Activated CD8-positive, alpha-beta memory T cell treated with anti-CD3 and anti-CD28 coated beads for 4 hours (primary cell): ENCODE data around the gene PDXDC1.
"Not testable (repeated sequence)": the region's sequence is repeated elsewhere in the genome, so short reads cannot be mapped to it uniquely, and the experiment has no call there.

ENCODE experiments used
- DNase-seq, 2 donors: peaks; one replicate each; pipeline ENCODE4 v3.0.0-alpha.2; 2020; ENCODE audit warnings: low read depth in 2 of 2

The PDXDC1 gene

GRCh38 chr16:14974656-14975417 is at the start of gene PDXDC1:
TSS of gene PDXDC1 (plus strand) at chr16:14975026. CDS start at chr16:14975200, 174 bp downstream.
- DNase-seq, result peak; percentile 91 to 98

DNA sequence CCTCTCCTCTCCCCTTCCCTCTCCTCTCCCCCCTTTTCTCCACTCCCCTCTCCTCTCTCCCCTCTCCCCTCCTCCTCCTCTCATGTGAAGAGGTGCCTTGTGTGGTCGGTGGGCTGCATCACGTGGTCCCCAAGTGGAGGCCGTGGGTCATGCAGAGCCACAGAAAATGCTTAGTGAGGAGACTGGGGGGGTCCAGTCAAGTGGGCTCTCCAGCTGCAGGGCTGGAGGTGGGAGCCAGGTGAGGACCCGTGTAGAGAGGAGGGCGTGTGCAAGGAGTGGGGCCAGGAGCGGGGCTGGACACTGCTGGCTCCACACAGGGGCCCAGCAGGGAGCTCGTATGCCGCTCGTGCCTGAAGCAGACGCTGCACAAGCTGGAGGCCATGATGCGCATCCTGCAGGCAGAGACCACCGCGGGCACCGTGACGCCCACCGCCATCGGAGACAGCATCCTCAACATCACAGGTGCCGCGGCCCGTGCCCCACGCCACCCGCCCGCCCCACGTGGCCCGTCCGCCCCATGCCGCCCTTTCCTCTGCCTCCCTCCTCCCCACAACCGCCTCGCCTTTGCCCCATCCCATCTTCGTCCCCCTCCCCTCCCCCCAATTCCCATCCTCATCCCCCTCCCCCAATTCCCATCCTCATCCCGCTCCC is 46.6 kb upstream of the PDXDC1 start:
- not testable (repeated sequence) for DNase-seq

DNA sequence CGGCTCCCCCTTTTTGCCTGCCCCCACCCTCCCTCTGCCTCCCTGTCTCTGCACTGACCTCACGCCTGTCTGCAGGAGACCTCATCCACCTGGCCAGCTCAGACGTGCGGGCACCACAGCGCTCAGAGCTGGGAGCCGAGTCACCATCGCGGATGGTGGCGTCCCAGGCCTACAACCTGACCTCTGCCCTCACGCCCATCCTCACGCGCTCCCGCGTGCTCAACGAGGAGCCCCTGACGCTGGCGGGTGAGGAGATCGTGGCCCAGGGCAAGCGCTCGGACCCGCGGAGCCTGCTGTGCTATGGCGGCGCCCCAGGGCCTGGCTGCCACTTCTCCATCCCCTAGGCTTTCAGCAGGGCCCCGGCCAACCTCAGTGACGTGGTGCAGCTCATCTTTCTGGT is 45.6 kb upstream of the PDXDC1 start:
- DNase-seq, result not testable (repeated sequence)

DNA sequence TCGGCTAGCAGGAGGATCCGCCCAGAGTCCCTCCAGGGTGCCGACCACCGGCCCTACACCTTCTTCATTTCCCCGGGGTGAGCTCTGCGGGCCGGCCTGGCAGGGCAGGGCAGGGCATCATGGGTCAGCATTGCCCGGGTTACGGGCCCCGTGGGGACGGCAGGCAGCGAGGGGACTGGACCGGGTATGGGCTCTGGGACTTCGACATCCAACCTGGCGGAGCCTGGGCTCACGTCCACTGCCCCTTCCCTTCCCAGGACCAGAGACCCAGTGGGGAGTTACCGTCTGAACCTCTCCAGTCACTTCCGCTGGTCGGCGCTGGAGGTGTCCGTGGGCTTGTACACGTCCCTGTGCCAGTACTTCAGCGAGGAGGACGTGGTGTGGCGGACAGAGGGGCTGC is 44.6 kb upstream of the PDXDC1 start:
- DNase-seq, result not testable (repeated sequence)

GRCh38 chr16:14930971-14931370 is 43.9 kb upstream of the PDXDC1 start:
- DNase-seq, result not testable (repeated sequence)

- not testable (repeated sequence) for DNase-seq
Measured at GRCh38 chr16:14932581-14933375, 42.0 kb upstream of the PDXDC1 start.

DNA sequence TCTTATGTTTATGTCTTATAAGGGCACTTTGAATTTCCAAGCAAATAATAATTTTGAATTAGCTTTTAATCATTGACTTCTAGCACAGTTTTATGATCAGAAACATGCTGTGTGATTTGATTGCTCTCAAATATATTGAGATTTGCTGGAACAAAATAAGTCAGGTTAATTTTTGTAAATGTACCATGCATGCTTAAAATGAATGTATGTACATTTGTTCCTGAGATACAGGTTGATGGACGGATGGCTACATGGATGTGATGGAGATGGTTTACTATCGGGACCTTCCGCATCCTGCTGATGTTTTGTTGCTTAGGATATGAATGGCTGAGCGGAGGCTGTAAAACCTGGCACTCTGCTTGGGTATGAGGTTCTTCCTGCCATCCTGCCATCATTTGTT is 37.7 kb upstream of the PDXDC1 start, which contains the start of gene NPIPA1:
Gene NPIPA1, plus strand, starts transcription at position 301 of the 400 bp plus-strand sequence. Its CDS starts 0 bp downstream, at position 301.
- not testable (repeated sequence) for DNase-seq

GRCh38 chr16:14937994-14938393 is 36.8 kb upstream of the PDXDC1 start:
- not testable (repeated sequence) for DNase-seq

GRCh38 chr16:14942686-14943085 is 32.1 kb upstream of the PDXDC1 start:
- DNase-seq, result not testable (repeated sequence)

GRCh38 chr16:14955546-14956231 is 19.1 kb upstream of the PDXDC1 start:
- DNase-seq, result no peak

DNA sequence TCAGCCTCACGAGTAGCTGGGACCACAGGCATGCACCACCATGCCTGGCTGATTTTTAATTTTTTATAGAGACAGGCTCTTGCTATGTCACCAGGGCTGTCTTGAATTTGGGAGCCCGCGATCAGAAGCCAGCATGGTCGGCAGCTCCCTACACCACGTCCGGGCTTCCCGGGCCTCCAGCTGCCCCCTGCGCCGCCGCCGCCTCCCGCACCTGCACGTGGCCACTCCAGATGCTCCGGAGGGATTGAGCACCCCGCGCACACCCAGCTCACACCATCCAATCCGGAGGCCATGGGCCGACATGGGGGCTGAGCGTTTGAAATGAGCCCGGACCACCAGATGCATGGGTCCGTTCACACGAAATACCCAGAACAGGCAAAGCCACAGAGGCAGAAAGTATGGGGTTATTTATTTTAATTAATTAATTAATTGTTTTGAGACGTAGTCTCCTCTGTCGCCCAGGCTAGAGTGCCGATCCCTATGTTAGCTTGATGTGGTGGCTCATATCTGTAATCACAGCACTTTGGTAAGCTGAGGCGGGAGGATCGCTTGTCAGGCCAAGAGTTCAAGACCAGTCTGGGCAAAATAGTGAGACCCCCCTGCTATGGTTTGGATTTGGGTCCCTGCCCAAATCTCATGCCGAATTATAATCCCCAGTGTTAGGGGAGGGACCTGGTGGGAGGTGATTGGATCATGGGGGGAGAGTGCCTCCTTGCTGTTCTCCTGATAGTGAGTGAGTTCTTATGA is 17.1 kb upstream of the PDXDC1 start:
- no peak for DNase-seq

- DNase-seq, result no peak
Measured at GRCh38 chr16:14958323-14958600, 16.6 kb upstream of the PDXDC1 start.

DNA sequence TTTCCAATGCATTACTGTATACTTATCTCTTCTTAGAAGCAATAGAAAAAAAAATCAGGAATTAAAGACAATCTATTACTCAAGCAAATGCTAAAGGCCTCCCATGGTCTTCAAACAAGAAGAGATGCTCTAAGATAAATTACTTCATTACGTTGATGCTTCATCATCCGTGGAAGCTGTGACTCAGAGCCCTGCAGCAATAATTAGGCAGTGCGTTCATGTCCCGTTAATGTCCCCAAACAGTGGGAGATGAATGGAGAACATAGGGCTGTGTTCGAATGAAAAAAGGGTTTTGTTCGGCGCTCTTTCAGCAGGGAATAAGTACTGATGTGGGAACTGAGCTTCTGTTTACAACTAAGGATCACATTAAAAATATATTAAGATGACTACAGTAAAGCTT is 15.9 kb upstream of the PDXDC1 start:
- no peak for DNase-seq

DNA sequence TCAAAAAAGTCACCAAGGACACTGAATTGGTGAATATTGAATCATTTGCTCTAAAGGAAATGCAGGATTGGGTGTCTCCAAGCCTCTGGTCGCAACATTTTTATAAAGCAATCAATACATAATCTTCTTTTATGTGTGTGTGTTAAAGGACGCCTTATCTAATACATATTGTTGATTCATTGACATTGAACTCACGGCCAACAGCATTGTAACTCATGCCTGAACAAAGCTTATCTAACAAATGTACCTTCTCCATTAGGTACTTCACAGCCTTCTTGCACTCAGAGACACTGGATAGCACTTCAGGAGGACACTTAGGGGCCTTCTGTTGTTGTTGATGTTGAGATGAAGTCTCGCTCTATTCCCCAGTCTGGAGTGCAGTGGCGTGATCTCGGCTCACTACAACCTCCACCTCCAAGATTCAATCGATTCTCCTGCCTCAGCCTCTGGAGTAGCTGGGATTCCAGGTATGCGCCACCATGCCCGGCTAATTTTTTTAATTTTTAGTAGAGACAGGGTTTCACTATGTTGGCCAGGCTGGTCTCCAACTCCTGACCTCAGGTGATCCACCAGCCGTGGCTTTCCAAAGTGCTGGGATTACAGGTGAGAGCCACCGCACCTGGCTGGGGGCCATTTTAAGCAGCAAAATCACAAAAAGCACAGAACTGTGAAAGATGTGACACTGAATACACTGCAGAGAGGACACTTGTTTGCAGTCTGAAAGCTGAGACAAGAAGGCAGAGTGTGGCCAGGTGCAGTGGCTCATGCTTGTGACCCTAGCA is 13.2 kb upstream of the PDXDC1 start:
- DNase-seq, result no peak

- DNase-seq, result no peak
Measured at GRCh38 chr16:14963281-14964173, 11.3 kb upstream of the PDXDC1 start.

DNA sequence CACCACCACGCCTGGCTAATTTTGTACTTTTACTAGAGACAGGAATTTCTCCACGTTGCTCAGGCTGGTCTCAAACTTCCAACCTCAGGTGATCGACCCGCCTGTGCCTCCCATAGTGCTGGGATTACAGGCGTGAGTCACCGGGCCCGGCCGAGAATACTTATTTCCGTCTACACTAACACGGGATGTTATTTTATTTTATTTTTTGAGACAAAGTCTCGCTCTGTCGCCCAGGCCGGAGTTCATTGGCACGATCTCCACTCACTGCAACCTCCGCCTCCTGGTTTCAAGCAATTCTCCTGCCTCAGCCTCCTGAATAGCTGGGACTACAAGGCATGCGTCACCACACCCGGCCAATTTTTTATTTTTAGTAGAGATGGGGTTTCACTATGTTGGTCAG is 9.5 kb upstream of the PDXDC1 start:
- no peak for DNase-seq

GRCh38 chr16:14969795-14970194 is 5.0 kb upstream of the PDXDC1 start:
- DNase-seq, result not testable (repeated sequence)

- not testable (repeated sequence) for DNase-seq
Measured at GRCh38 chr16:14971621-14972228, 3.1 kb upstream of the PDXDC1 start.

DNA sequence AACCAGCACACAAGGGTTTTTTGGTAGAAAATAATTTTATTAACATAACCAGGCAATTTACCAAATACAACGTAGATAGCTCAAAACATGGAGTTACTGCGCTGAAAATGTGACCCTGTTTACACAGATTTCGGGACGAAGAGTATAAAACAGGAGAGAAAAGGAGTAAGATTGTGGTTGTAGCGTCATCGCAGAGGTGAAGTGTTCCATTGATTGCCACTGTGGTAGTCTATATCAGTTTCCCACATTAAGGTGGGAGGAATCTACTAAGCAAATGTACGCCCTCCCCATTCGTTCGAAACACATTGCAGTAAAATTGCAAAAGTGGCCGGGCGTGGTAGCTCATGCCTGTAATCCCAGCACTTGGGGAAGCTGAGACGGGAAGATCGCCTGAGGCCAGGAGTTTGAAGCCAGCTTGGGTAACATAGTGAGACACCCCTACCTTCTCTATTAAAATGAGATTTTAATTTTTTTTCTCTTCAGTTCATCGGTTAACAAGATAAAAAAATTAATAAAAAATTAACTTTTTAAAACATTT is 972 bp upstream of the PDXDC1 start:
- DNase-seq, result not testable (repeated sequence)
